PC-9 (cell line): ENCODE data around the gene MAP4K4. TPM values are rescaled to one million over a fixed set of nuclear protein-coding genes. Genes with fewer than 3 reads are reported as not detected.

Experiments
- BruUV-seq: library from RNA; stranded (reverse); fragments of 400-500 nt; replicated peaks from 2 replicates; lab custom pipeline; 2021; lab: Mats Ljungman, UMichigan
- CTCF ChIA-PET: fragments of 300-600 bp; sonication (Branson Sonifier 250); formaldehyde crosslinking; loops from one replicate; lab custom pipeline; 2022; ENCODE audit warnings: antibody characterized with exemption; lab: Charles Lee
- POLR2A ChIA-PET: fragments of 300-600 bp; sonication (Branson Sonifier 250); formaldehyde crosslinking; loops from one replicate; lab custom pipeline; 2022; ENCODE audit warnings: antibody characterized with exemption; ENCODE audit not compliant: unreplicated experiment; lab: Charles Lee
- DNase-seq, 2 experiments: peaks; one replicate each; pipeline versions ENCODE4 v3.0.0 to v3.0.0-alpha.2; 2015 to 2022; ENCODE audit warnings: mixed read lengths in 1 of 2
- H2AFZ ChIP-seq: fragments of 200-600 bp; sonication (generic); 2 replicates; pipeline ENCODE4 v1.8.1; 2017; ENCODE audit warnings: antibody characterized with exemption
- H3F3A ChIP-seq: fragments of 200-600 bp; sonication (generic); 2 replicates; pipeline ENCODE4 v1.8.1; 2017; ENCODE audit warnings: antibody characterized with exemption, mild to moderate bottlenecking, low read depth; ENCODE audit not compliant: insufficient read depth
- H3K27ac ChIP-seq: fragments of 200-600 bp; sonication (generic); 2 replicates; pipeline ENCODE4 v1.6.1; 2016; ENCODE audit warnings: mixed run types
- H3K27me3 ChIP-seq: fragments of 200-600 bp; sonication (generic); 2 replicates; pipeline ENCODE4 v1.6.1; 2016; ENCODE audit warnings: low read depth, mixed run types; ENCODE audit not compliant: insufficient read depth
- H3K36me3 ChIP-seq: fragments of 200-600 bp; sonication (generic); 2 replicates; pipeline ENCODE4 v1.6.1; 2016; ENCODE audit warnings: low read depth, mixed run types
- H3K4me1 ChIP-seq: fragments of 200-600 bp; sonication (generic); replicated peaks from 2 replicates; pipeline ENCODE4 v1.6.1; 2016; ENCODE audit warnings: mixed run types; ENCODE audit not compliant: insufficient read depth
- H3K4me2 ChIP-seq: fragments of 200-600 bp; sonication (generic); 2 replicates; pipeline ENCODE4 v1.6.1; 2017; ENCODE audit warnings: mixed run types
- H3K4me3 ChIP-seq: fragments of 200-600 bp; sonication (generic); 2 replicates; pipeline ENCODE4 v1.6.1; 2016; ENCODE audit warnings: mixed run types
- H3K79me2 ChIP-seq: fragments of 200-600 bp; sonication (generic); 2 replicates; pipeline ENCODE4 v1.6.1; 2017; ENCODE audit warnings: low read depth, mixed run types
- H3K9me2 ChIP-seq: fragments of 200-600 bp; sonication (generic); 2 replicates; pipeline ENCODE4 v1.8.1; 2017; ENCODE audit warnings: mild to moderate bottlenecking; ENCODE audit not compliant: insufficient read depth
- H3K9me3 ChIP-seq: fragments of 200-600 bp; sonication (generic); 2 replicates; pipeline ENCODE4 v1.8.1; 2016; ENCODE audit warnings: low read depth; ENCODE audit not compliant: insufficient read depth
- H4K20me1 ChIP-seq: fragments of 200-600 bp; sonication (generic); 2 replicates; pipeline ENCODE4 v1.8.1; 2017; ENCODE audit not compliant: insufficient read depth
- CTCF ChIP-seq: fragments of 200-600 bp; sonication (generic); conservative IDR thresholded peaks from 2 replicates; pipeline ENCODE4 v1.6.1; 2017; ENCODE audit warnings: mixed run types, antibody characterized with exemption, mild to moderate bottlenecking, moderate library complexity
- EZH2 ChIP-seq: fragments of 200-600 bp; sonication (generic); IDR thresholded peaks from 2 replicates; pipeline ENCODE4 v1.8.0; 2017; ENCODE audit warnings: antibody characterized with exemption, low read depth
- intact Hi-C: fragments of 100-400 bp; cut with micrococcal nuclease; formaldehyde crosslinking; loops from one replicate; pipeline ENCODE4 v1.10.0; 2022; ENCODE audit not compliant: unreplicated experiment
- total RNA-seq: library from RNA; stranded (reverse); gene quantifications from 2 replicates; pipeline ENCODE4 v1.2.3, GENCODE V29; 2021

Gene MAP4K4
- total RNA-seq, 1 experiment from 2014 or later, result 129 TPM

GRCh38 chr2:101842471-101842870 is 145.0 kb downstream of the MAP4K4 start:
- BruUV-seq, result no TSS peak
- Histone ChIP-seq H3K27me3 (no peaks in the 10 kb centered on the region), H4K20me1 (no peaks in the 10 kb centered on the region), H3F3A (peaks cover 61% of the 10 kb centered on the region), H3K79me2 (peaks cover 28% of the 10 kb centered on the region), H3K4me3 (no peak overlapping the region), H3K4me2 (no peak overlapping the region), H3K27ac (no peak overlapping the region), H3K36me3 (peaks cover 64% of the 10 kb centered on the region), H3K4me1 (0 out of 2 replicates have a peak, but pooled peaks cover 3% of the 10 kb centered on the region), H2AFZ (no peak overlapping the region), H3K9me2 (no peaks in the 10 kb centered on the region), H3K9me3 (no peaks in the 10 kb centered on the region)
- no peak for DNase-seq
- ChIA-PET CTCF (no interaction called here), POLR2A (no interaction called here)
- TF ChIP-seq EZH2 (no peak), CTCF (no peak)
- intact Hi-C loops, result no loop called here

- POLR2A ChIA-PET, result interaction anchor here (0.7 kb wide), 1 partner anchor 95 kb away, joined by 3 read pairs; no protein-coding TSS in a partner anchor
- intact Hi-C loops, result no loop called here
- H3K9me3 ChIP-seq, result no peaks in the 10 kb centered on the region
- H2AFZ ChIP-seq, result no peak overlapping the region
- H3F3A ChIP-seq, result peaks cover 66% of the 10 kb centered on the region
- no peaks in the 10 kb centered on the region for H3K27me3 ChIP-seq
- no peaks in the 10 kb centered on the region for H4K20me1 ChIP-seq
- H3K4me1 ChIP-seq, result 0 out of 2 replicates have a peak, but pooled peaks cover 3% of the 10 kb centered on the region
- CTCF ChIA-PET, result no interaction called here
- BruUV-seq, result no TSS peak
- no peak overlapping the region for H3K4me2 ChIP-seq
- no peak overlapping the region for H3K4me3 ChIP-seq
- no peak overlapping the region for H3K27ac ChIP-seq
- H3K9me2 ChIP-seq, result no peaks in the 10 kb centered on the region
- H3K36me3 ChIP-seq, result peaks cover 66% of the 10 kb centered on the region
- peaks cover 26% of the 10 kb centered on the region for H3K79me2 ChIP-seq
- TF ChIP-seq CTCF (no peak), EZH2 (no peak)
- no peak for DNase-seq
Observed at GRCh38 chr2:101843048-101843447, 145.5 kb downstream of the MAP4K4 start.

GRCh38 chr2:101843471-101843870 is 146.0 kb downstream of the MAP4K4 start:
- Histone ChIP-seq H3K27ac (no peak overlapping the region), H3K9me2 (no peaks in the 10 kb centered on the region), H3K4me1 (0 out of 2 replicates have a peak, but pooled peaks cover 3% of the 10 kb centered on the region), H2AFZ (no peak overlapping the region), H3K27me3 (no peaks in the 10 kb centered on the region), H3F3A (peaks cover 70% of the 10 kb centered on the region), H3K4me3 (no peak overlapping the region), H3K36me3 (peaks cover 65% of the 10 kb centered on the region), H4K20me1 (no peaks in the 10 kb centered on the region), H3K9me3 (no peaks in the 10 kb centered on the region), H3K79me2 (peaks cover 26% of the 10 kb centered on the region), H3K4me2 (no peak overlapping the region)
- intact Hi-C loops, result no loop called here
- DNase-seq, result no peak
- no TSS peak for BruUV-seq
- CTCF ChIA-PET, result no interaction called here
- POLR2A ChIA-PET, result interaction anchor here (0.7 kb wide), 1 partner anchor 96 kb away, joined by 3 read pairs; no protein-coding TSS in a partner anchor
- no peak for TF ChIP-seq CTCF
- TF ChIP-seq EZH2, result no peak
